DND-41 (cell line): ENCODE measurements around the gene PIN4.

ENCODE experiments used
- CTCF ChIP-seq: IDR thresholded peaks from 2 replicates; pipeline ENCODE4 v1.5.1; 2012; ENCODE audit warnings: borderline replicate concordance, low read length, moderate library complexity, mild to moderate bottlenecking; ENCODE audit not compliant: poor library complexity, severe bottlenecking; ENCODE audit errors: extremely low read depth
- EZH2 ChIP-seq: IDR thresholded peaks from 3 replicates; pipeline ENCODE4 v1.6.1; 2012; ENCODE audit warnings: borderline replicate concordance, low read depth, mild to moderate bottlenecking, moderate library complexity, low read length, inconsistent platforms; ENCODE audit not compliant: severe bottlenecking

- TF ChIP-seq CTCF (no peak), EZH2 (no peak)
These were observed 59.4 kb downstream of the PIN4 start for GRCh38 chrX:72240976-72241375.
